ENCODE data around the gene CLSTN2. TPM values are rescaled to one million over a fixed set of nuclear protein-coding genes. Genes with fewer than 3 reads are reported as not detected.

CLSTN2 gene
- total and polyA plus RNA-seq, 9 donors, result 28.9 to 263 (median 134) TPM

GRCh38 chr3:140467104-140467577 is 532.2 kb downstream of the CLSTN2 start:
- H3K36me3 ChIP-seq, result no peaks in the 10 kb centered on the region
- H3K27ac ChIP-seq, result no peak overlapping the region
- H3K27me3 ChIP-seq, result no peaks in the 10 kb centered on the region
- no peaks in the 10 kb centered on the region for H3K4me1 ChIP-seq (ENCODE audit: insufficient read depth)
- no peak overlapping the region for H3K4me3 ChIP-seq
- 81 to 86% (median 86%) methylated on average over 4 of the region's 4 CpGs for WGBS, 3 donors
- DNase-seq, result no peak
- intact Hi-C loops (cut with DNase I), result no loop called here
- no peaks in the 10 kb centered on the region for H3K9me3 ChIP-seq
- TF ChIP-seq POLR2A (IDR thresholded peaks at IDR 0.05) (no peak), EP300 (IDR thresholded peaks at IDR 0.05) (no peak), CTCF (IDR thresholded peaks at IDR 0.05) (no peak)

GRCh38 chr3:140467796-140468315 is 532.9 kb downstream of the CLSTN2 start:
- Histone ChIP-seq H3K27ac (no peak overlapping the region), H3K4me1 (ENCODE audit: insufficient read depth) (no peaks in the 10 kb centered on the region), H3K27me3 (no peaks in the 10 kb centered on the region), H3K4me3 (no peak overlapping the region), H3K36me3 (no peaks in the 10 kb centered on the region), H3K9me3 (no peaks in the 10 kb centered on the region)
- no peak for TF ChIP-seq EP300 (IDR thresholded peaks at IDR 0.05)
- TF ChIP-seq CTCF (IDR thresholded peaks at IDR 0.05), result no peak
- no peak for TF ChIP-seq POLR2A (IDR thresholded peaks at IDR 0.05)
- DNase-seq, result no peak
- intact Hi-C loops (cut with DNase I), result no loop called here

- WGBS, 3 donors, result 72 to 77% (median 73%) methylated on average over 7 of the region's 7 CpGs
- Histone ChIP-seq H3K27me3 (no peaks in the 10 kb centered on the region), H3K4me3 (no peak overlapping the region), H3K9me3 (no peaks in the 10 kb centered on the region), H3K27ac (no peak overlapping the region), H3K4me1 (ENCODE audit: insufficient read depth) (no peaks in the 10 kb centered on the region), H3K36me3 (no peaks in the 10 kb centered on the region)
- TF ChIP-seq EP300 (IDR thresholded peaks at IDR 0.05), result no peak
- no peak for TF ChIP-seq CTCF (IDR thresholded peaks at IDR 0.05)
- TF ChIP-seq POLR2A (IDR thresholded peaks at IDR 0.05), result no peak
- intact Hi-C loops (cut with DNase I), result no loop called here
- no peak for DNase-seq
These were observed 533.4 kb downstream of the CLSTN2 start for GRCh38 chr3:140468407-140468806.

- WGBS, 3 donors, result 64 to 77% (median 75%) methylated on average over 4 of the region's 4 CpGs
- no peak for DNase-seq
- Histone ChIP-seq H3K9me3 (no peaks in the 10 kb centered on the region), H3K4me1 (ENCODE audit: insufficient read depth) (no peaks in the 10 kb centered on the region), H3K36me3 (no peaks in the 10 kb centered on the region), H3K4me3 (no peak overlapping the region), H3K27ac (no peak overlapping the region), H3K27me3 (no peaks in the 10 kb centered on the region)
- no peak for TF ChIP-seq CTCF (IDR thresholded peaks at IDR 0.05)
- no peak for TF ChIP-seq POLR2A (IDR thresholded peaks at IDR 0.05)
- no peak for TF ChIP-seq EP300 (IDR thresholded peaks at IDR 0.05)
- intact Hi-C loops (cut with DNase I), result no loop called here
These were observed 534.5 kb downstream of the CLSTN2 start for GRCh38 chr3:140469491-140469890.
